ENCODE data around the gene WSB1.

DNA sequence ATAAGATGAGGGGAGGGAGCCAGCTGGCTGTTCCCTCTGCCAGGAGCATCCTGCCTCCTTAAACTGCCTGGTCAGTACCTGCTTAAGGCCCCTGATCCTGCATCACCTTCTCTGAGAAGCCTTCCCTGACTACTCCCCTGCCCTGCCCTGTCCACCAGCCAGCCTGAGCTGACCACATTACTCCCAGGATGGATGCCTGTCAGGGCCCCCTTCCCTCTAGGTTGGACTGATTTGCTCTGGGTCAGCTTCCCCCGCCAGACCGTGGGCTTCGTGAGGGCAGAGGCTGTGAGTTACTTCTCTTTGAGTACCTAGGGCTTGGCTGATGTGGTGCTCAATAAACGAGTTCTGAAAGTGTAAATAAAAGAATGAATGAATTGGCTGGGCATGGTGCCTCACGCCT, 63.3 kb downstream of the WSB1 start:
- no peak for TF ChIP-seq USF1 (IDR thresholded peaks at IDR 0.05; ENCODE audit: borderline replicate concordance, low read depth)
- TF ChIP-seq, protein P1, sequence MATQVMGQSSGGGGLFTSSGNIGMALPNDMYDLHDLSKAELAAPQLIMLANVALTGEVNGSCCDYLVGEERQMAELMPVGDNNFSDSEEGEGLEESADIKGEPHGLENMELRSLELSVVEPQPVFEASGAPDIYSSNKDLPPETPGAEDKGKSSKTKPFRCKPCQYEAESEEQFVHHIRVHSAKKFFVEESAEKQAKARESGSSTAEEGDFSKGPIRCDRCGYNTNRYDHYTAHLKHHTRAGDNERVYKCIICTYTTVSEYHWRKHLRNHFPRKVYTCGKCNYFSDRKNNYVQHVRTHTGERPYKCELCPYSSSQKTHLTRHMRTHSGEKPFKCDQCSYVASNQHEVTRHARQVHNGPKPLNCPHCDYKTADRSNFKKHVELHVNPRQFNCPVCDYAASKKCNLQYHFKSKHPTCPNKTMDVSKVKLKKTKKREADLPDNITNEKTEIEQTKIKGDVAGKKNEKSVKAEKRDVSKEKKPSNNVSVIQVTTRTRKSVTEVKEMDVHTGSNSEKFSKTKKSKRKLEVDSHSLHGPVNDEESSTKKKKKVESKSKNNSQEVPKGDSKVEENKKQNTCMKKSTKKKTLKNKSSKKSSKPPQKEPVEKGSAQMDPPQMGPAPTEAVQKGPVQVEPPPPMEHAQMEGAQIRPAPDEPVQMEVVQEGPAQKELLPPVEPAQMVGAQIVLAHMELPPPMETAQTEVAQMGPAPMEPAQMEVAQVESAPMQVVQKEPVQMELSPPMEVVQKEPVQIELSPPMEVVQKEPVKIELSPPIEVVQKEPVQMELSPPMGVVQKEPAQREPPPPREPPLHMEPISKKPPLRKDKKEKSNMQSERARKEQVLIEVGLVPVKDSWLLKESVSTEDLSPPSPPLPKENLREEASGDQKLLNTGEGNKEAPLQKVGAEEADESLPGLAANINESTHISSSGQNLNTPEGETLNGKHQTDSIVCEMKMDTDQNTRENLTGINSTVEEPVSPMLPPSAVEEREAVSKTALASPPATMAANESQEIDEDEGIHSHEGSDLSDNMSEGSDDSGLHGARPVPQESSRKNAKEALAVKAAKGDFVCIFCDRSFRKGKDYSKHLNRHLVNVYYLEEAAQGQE (IDR thresholded peaks at IDR 0.05; ENCODE audit: low read depth, low read length): no peak
- no peak for TF ChIP-seq POLR2AphosphoS5 (IDR thresholded peaks at IDR 0.05; ENCODE audit: low read depth, low read length)
- TF ChIP-seq USF2 (IDR thresholded peaks at IDR 0.05; ENCODE audit: borderline replicate concordance, low read depth, low read length): no peak
- no peak for TF ChIP-seq RFX5 (IDR thresholded peaks at IDR 0.05; ENCODE audit: low read length)
- TF ChIP-seq, protein P2, sequence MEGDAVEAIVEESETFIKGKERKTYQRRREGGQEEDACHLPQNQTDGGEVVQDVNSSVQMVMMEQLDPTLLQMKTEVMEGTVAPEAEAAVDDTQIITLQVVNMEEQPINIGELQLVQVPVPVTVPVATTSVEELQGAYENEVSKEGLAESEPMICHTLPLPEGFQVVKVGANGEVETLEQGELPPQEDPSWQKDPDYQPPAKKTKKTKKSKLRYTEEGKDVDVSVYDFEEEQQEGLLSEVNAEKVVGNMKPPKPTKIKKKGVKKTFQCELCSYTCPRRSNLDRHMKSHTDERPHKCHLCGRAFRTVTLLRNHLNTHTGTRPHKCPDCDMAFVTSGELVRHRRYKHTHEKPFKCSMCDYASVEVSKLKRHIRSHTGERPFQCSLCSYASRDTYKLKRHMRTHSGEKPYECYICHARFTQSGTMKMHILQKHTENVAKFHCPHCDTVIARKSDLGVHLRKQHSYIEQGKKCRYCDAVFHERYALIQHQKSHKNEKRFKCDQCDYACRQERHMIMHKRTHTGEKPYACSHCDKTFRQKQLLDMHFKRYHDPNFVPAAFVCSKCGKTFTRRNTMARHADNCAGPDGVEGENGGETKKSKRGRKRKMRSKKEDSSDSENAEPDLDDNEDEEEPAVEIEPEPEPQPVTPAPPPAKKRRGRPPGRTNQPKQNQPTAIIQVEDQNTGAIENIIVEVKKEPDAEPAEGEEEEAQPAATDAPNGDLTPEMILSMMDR (IDR thresholded peaks at IDR 0.05): no peak
- no peak for TF ChIP-seq MXI1 (IDR thresholded peaks at IDR 0.05; ENCODE audit: low read depth, low read length)
- TF ChIP-seq RAD21 (IDR thresholded peaks at IDR 0.05; ENCODE audit: low read length): no peak
